ACC112 (cell line): ENCODE data around the gene SORBS2.

ENCODE experiments used
- H2AFZ ChIP-seq: fragments of 200-600 bp; sonication (generic); one replicate; pipeline ENCODE4 v1.6.0; 2017; ENCODE audit warnings: antibody characterized with exemption, low read length; ENCODE audit not compliant: unreplicated experiment
- H3K27ac ChIP-seq: fragments of 200-600 bp; sonication (generic); 2 replicates; pipeline ENCODE4 v1.5.1; 2014; ENCODE audit warnings: low read depth, mild to moderate bottlenecking, antibody characterized with exemption, low read length, moderate library complexity
- H3K27me3 ChIP-seq: fragments of 200-600 bp; sonication (generic); 2 replicates; pipeline ENCODE4 v1.6.1; 2014; ENCODE audit warnings: mild to moderate bottlenecking, antibody characterized with exemption, low read length, moderate library complexity, mixed read lengths; ENCODE audit not compliant: insufficient read depth
- H3K36me3 ChIP-seq: fragments of 200-600 bp; sonication (generic); 2 replicates; pipeline ENCODE4 v1.6.1; 2016; ENCODE audit warnings: mild to moderate bottlenecking, antibody characterized with exemption, low read length, moderate library complexity, mixed read lengths; ENCODE audit not compliant: insufficient read depth
- H3K4me1 ChIP-seq: fragments of 200-600 bp; sonication (generic); one replicate; pipeline ENCODE4 v1.6.1; 2016; ENCODE audit warnings: low read length, mixed read lengths; ENCODE audit not compliant: insufficient read depth, unreplicated experiment, control insufficient read depth
- H3K4me3 ChIP-seq: fragments of 200-600 bp; sonication (generic); 2 replicates; pipeline ENCODE4 v1.5.1; 2014; ENCODE audit warnings: mild to moderate bottlenecking, low read depth, low read length
- H3K79me2 ChIP-seq: fragments of 200-600 bp; sonication (generic); one replicate; pipeline ENCODE4 v1.6.0; 2016; ENCODE audit warnings: low read length; ENCODE audit not compliant: control insufficient read depth, unreplicated experiment, insufficient read depth

Gene SORBS2

DNA sequence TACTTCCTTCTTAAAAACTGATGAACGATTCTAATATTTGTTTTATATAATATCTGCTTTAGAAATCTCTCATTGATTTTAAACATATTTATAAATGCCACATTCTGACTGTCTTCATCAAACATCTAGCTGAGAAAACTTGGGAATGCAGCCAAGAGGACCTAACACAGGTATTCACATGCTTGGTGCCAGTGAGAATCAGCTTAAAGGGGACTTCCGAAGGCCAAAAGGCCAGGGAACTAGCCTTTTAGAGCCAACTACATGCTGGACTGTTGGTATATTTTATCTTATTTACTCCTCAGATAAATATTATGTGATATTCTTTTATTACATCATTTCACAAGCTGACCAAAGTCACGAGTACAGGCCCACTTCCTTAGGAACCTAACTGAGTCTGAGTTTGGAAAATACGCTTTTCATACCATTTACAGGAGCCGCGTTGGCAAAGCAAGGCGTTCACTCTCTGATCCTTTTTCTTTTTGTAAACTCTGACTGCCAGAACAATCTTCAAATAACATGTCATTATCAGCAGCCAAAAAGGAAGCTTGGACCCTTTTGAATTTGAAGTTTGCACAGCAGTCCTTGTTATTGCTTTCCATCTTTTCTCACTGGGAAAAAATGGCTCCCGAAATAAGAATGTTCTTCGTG, 235.6 kb downstream of the SORBS2 start:
- Histone ChIP-seq H2AFZ (no peak overlapping the region), H3K79me2 (no peaks in the 10 kb centered on the region), H3K4me1 (peaks cover 8% of the 10 kb centered on the region), H3K4me3 (no peak overlapping the region), H3K27ac (no peak overlapping the region), H3K27me3 (no peaks in the 10 kb centered on the region), H3K36me3 (no peaks in the 10 kb centered on the region)

DNA sequence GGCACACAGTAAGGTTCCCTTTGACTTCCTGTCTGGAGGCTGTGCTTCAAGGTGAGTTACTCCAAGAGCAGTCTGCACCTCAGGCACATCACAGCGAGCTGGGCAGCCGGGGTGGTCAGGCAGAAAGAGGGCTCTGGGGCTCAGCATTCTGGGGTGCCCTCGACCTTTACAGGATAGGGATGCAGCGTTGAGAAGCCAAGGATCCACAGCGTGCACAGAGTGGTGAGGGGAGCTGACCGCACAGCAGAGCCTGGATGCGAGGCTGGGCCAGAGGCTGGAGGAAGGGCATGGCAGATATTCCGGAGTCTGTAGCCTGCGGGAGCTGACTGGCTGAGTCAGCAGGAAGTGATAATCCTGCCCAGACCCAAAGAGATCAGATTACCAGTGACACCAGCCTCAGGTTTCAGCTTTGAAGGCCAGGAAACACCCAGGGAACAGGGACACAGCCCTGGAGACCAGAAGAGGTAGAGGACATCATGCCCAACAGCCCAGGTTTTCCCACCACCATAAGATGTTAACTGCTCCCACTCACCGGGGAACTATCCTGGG, 238.3 kb downstream of the SORBS2 start:
- Histone ChIP-seq H3K36me3 (no peaks in the 10 kb centered on the region), H3K4me1 (peaks cover 8% of the 10 kb centered on the region), H3K27me3 (no peaks in the 10 kb centered on the region), H3K79me2 (no peaks in the 10 kb centered on the region), H2AFZ (peak overlapping the region; percentile 93), H3K4me3 (peak overlapping the region; percentile 5; the same call in 1 of the 2 replicates), H3K27ac (no peak overlapping the region)

- Histone ChIP-seq H3K4me3 (no peak overlapping the region), H3K4me1 (peaks cover 24% of the 10 kb centered on the region), H3K27ac (no peak overlapping the region), H3K79me2 (no peaks in the 10 kb centered on the region), H3K27me3 (no peaks in the 10 kb centered on the region), H3K36me3 (no peaks in the 10 kb centered on the region), H2AFZ (no peak overlapping the region)
Measured at GRCh38 chr4:185570727-185571126, 241.3 kb downstream of the SORBS2 start.

DNA sequence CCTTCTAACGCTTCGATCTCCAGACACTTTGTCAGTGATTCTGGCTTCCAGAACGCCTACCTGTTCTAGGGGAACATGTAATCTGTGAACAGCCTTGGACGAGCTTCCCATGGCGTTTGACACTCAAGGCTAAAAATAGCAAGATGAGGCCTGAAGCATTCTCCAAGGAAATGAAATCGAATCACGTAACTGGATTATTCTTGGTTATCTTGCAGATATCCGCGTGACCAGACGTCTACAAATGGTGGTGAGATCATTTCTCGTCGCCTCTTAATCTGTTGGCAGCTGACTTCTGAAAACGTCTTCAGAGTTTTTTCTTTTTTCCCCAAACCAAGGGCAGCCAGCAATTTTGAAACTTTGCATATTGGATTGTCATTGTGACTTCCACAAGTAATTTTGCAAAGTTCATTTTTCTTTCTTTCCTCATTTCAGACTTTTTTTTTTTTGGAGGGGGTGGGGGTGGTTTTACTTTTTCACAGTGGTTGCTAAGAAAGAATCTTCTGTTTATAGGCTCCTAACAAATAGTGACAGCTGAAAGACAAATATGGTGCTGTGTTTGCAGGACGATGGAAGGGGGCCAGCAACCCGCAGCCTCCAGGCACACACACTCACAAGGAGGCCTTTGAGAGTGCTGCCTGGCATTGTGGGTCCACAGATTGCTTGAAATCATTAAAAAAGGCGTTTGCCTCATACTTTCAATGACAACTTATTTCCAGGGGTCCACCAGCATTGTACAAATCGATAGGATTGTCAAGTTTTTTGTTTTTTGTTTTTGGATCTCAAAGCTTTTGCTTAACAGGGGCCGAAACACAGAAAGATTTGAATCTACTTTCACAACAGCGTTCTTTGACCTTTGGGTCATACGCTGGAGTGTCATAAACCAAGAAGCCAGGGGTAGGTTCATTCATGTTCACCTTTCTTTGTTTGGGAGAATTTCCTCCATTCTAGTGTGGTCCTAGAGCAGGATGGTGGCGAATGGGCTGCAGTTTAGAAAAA, 244.3 kb downstream of the SORBS2 start:
- Histone ChIP-seq H2AFZ (peak overlapping the region; percentile 64), H3K27me3 (no peaks in the 10 kb centered on the region), H3K79me2 (no peaks in the 10 kb centered on the region), H3K4me3 (no peak overlapping the region), H3K36me3 (no peaks in the 10 kb centered on the region), H3K27ac (peak overlapping the region; percentile 68), H3K4me1 (peaks cover 16% of the 10 kb centered on the region)

DNA sequence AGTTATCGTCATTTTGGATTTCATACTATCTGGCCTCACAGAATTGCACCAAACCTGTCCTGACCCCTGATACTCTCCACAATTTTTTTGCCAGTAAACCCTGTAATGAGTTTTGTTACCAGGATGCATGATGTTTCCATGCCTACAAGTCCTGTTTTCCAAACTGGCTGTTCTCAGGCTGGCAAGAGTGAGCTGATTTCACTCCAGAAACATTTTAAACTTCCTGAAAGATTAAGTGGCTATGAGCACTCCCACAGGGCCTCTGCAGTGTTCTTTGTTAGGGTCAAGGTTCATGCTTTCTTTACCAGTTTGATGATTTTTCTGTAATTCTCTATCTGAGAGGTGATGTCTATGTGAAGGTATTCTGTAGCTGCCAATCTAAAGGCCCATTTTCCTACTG, 245.0 kb downstream of the SORBS2 start:
- H3K79me2 ChIP-seq, result no peaks in the 10 kb centered on the region
- H3K27ac ChIP-seq, result peak overlapping the region; percentile 68
- no peaks in the 10 kb centered on the region for H3K36me3 ChIP-seq
- H3K4me3 ChIP-seq, result no peak overlapping the region
- H3K4me1 ChIP-seq, result peaks cover 16% of the 10 kb centered on the region
- H2AFZ ChIP-seq, result peak overlapping the region; percentile 64
- no peaks in the 10 kb centered on the region for H3K27me3 ChIP-seq

- Histone ChIP-seq H3K27me3 (no peaks in the 10 kb centered on the region), H3K4me3 (no peak overlapping the region), H2AFZ (peak overlapping the region; percentile 29), H3K79me2 (no peaks in the 10 kb centered on the region), H3K4me1 (peaks cover 16% of the 10 kb centered on the region), H3K27ac (peak overlapping the region; percentile 68), H3K36me3 (no peaks in the 10 kb centered on the region)
Measured at GRCh38 chr4:185566425-185566824, 245.6 kb downstream of the SORBS2 start.

DNA sequence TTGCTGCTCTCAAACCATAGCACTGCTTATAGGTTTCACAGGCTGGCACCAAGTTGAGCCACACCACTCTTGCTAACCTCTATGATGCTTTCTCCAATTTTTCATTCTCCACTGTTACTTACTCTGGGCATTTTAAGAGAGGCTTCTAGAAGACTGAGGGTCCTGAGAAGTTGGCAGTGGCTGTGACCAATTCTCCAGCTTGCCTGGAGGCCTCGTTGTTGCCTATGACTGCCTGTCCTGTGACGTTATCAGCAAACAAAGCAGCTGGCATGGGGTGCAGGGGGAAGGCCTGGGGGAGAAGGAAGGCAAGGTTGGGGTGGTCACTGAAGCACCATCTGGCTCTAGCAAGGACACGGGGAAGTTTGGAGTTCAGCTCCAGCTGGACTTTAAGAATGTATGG, 246.3 kb downstream of the SORBS2 start:
- H3K27ac ChIP-seq, result no peak overlapping the region
- H3K79me2 ChIP-seq, result no peaks in the 10 kb centered on the region
- no peaks in the 10 kb centered on the region for H3K27me3 ChIP-seq
- no peak overlapping the region for H2AFZ ChIP-seq
- H3K4me1 ChIP-seq, result peaks cover 16% of the 10 kb centered on the region
- no peak overlapping the region for H3K4me3 ChIP-seq
- no peaks in the 10 kb centered on the region for H3K36me3 ChIP-seq

GRCh38 chr4:185564349-185564748, 247.6 kb downstream of the SORBS2 start:
- Histone ChIP-seq H3K4me3 (no peak overlapping the region), H3K79me2 (no peaks in the 10 kb centered on the region), H3K27ac (no peak overlapping the region), H3K36me3 (no peaks in the 10 kb centered on the region), H2AFZ (no peak overlapping the region), H3K4me1 (peaks cover 16% of the 10 kb centered on the region), H3K27me3 (no peaks in the 10 kb centered on the region)

DNA sequence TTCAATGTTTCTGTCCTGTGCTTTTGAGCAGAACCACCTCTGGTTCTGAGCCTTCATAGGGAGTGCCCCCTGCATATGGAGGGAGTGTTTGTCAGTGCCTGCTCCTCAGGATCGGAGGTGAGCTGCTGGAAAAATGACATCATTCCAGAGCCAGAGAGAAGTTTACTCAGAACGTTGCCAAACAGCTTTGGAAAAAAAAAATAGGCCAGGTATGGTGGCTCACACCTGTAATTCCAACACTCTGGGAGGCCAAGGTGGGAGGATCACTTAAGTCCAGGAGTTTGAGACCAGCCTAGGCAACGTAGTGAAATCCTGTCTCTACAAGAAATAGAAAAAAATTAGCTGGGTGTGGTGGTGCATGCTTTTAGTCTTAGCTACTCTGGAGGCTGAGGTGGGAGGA, 249.5 kb downstream of the SORBS2 start:
- Histone ChIP-seq H3K79me2 (no peaks in the 10 kb centered on the region), H3K27me3 (no peaks in the 10 kb centered on the region), H3K4me1 (peaks cover 12% of the 10 kb centered on the region), H3K27ac (no peak overlapping the region), H2AFZ (no peak overlapping the region), H3K36me3 (no peaks in the 10 kb centered on the region), H3K4me3 (no peak overlapping the region)

DNA sequence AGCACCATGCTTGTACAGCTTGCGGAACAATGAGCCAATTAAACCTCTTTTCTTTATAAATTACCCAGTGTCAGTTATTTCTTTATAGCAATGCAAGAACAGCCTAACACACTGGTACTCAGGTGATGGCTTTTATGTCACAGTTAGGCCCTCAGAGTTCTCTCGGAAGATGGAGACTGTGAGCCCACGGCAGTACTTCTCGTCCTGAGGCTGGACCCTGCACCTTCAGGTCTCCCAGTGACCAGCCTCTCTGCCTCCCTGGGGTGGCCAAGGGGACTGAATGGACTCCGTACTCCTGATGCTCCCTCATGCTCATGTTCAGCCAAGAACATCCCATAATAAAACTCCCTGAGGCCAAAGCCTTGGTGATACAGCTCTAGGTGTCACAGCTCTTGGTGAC, 251.7 kb downstream of the SORBS2 start:
- Histone ChIP-seq H3K79me2 (no peaks in the 10 kb centered on the region), H2AFZ (no peak overlapping the region), H3K4me1 (no peaks in the 10 kb centered on the region), H3K27me3 (no peaks in the 10 kb centered on the region), H3K4me3 (no peak overlapping the region), H3K27ac (no peak overlapping the region), H3K36me3 (no peaks in the 10 kb centered on the region)
